ENCODE measurements around the gene INPP5A.

Gene INPP5A

DNA sequence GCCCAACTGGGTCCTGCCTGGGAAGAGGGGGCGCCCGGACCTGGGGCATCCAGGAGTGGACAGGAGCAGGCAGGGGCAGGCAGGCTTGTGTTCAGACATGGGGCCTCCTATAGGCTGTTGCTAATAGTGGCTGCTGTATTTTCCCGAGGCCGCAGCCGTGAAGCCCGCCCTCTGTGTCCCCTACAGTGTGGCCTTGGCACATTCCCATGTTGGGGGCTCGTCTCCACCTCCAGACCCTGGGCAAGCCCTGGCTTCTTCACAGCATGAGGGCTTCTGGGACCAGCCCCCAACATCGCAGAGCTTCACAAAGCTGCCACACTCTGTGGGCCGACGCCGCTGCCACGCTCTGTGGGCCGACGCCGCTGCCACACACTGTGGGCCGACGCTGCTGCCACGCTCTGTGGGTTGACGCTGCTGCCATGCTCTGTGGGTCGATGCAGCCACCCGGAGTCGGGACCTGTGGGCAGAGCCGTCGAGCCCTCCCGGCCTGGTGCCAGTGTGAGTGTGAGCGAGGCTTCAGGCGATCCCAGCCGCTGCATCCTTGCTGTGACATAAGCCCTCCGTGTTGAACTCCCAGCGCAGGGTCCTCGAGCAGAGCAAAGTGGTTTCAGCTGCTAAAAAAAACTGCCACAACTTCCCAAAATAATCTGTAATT, 109.0 kb downstream of the INPP5A start:
- TF ChIP-seq, protein P1, sequence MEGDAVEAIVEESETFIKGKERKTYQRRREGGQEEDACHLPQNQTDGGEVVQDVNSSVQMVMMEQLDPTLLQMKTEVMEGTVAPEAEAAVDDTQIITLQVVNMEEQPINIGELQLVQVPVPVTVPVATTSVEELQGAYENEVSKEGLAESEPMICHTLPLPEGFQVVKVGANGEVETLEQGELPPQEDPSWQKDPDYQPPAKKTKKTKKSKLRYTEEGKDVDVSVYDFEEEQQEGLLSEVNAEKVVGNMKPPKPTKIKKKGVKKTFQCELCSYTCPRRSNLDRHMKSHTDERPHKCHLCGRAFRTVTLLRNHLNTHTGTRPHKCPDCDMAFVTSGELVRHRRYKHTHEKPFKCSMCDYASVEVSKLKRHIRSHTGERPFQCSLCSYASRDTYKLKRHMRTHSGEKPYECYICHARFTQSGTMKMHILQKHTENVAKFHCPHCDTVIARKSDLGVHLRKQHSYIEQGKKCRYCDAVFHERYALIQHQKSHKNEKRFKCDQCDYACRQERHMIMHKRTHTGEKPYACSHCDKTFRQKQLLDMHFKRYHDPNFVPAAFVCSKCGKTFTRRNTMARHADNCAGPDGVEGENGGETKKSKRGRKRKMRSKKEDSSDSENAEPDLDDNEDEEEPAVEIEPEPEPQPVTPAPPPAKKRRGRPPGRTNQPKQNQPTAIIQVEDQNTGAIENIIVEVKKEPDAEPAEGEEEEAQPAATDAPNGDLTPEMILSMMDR (conservative IDR thresholded peaks at IDR 0.05): no peak
- H3K27ac ChIP-seq: no peak overlapping the region

DNA sequence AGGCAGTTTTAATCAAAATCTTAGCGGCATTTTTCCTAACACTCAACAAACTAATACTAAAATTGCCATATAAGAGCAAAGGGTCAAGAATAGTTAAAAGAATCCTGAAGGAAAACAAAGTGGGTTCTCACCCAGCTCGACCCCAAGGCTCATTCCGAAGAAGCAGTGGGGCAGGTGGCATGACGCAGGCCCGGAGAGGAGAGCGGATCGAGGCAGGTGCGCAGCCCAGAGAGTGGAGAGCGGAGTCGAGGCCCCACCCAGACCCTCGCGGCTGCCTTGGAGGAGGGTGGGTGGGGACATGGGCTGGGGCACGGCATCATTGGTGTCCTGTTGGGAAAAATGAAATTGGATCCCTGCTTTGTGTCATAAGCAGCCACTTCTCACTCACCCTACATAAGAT, 109.8 kb downstream of the INPP5A start:
- H3K27ac ChIP-seq: no peak overlapping the region
- TF ChIP-seq, protein P1 (conservative IDR thresholded peaks at IDR 0.05): no peak

DNA sequence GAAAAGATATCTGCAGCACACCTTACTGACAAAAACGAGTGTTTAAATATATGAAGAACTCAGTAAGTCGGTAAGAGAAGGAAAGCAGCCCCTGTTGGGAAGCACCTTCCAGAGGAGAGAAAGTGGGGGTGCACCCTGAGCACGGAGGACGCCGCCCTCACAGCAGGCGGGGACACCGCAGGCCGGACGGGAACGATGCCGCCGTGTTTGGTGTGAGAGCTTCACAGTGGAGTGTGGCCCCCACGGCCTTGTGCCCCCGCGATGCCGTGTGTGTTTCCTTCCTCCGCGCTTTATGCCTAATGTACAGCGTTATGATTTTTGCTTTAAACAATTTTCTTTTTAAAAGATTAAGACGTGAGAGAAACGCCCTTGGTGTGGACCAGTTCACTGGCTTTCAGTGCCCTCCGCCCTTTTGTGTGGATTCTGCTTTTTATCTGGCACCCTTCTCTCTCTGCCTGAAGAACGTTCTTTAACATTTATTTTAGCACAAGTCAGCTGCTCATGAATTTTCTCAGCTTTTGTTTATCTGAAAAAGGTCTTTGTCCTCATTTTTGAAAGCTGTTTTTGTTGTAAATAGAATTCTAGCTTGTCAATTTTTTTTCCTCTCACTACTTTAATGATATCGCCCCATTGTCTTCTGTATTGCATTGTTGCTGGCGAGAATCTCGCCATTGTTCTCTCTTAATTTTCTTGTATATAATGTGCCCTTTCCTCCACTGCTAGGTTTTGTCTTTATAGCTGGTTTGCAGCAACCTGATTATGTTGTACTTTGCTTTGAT, 110.7 kb downstream of the INPP5A start:
- TF ChIP-seq, protein P1 (conservative IDR thresholded peaks at IDR 0.05): no peak
- H3K27ac ChIP-seq: no peak overlapping the region

DNA sequence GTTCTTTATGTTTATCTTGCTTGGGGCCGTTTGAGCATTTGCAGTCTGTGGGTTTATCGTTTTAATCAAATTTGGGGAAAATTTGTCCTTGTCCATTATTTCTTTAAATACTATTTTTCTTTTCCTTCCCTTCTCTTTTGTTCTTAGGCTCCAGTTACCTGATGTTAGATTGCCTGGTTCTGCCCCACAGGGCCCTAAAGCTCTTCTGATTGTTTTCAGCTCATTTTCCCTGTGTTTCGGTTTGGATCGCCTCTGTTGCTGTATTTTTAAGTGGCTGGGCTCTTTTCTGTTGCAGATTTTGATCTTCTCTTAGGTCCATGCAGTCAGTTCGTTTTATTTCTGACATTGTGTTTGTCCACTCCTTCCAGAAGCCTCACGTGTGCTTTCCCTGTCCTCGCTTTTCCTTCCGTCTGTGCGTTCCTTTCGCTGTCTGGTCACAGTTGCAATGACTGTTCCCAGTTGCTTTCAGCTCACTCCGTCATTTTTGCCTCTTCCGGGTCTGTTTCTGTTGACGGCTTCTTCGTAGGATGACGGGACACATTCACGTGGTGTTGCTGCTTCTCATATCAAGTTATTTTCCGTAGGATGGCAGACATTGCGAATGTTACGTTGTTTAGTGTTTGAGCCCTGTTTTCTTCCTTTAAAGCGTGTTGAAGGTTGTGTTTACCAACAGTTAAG, 111.4 kb downstream of the INPP5A start:
- TF ChIP-seq, protein P1 (conservative IDR thresholded peaks at IDR 0.05): no peak
- no peak overlapping the region for H3K27ac ChIP-seq

DNA sequence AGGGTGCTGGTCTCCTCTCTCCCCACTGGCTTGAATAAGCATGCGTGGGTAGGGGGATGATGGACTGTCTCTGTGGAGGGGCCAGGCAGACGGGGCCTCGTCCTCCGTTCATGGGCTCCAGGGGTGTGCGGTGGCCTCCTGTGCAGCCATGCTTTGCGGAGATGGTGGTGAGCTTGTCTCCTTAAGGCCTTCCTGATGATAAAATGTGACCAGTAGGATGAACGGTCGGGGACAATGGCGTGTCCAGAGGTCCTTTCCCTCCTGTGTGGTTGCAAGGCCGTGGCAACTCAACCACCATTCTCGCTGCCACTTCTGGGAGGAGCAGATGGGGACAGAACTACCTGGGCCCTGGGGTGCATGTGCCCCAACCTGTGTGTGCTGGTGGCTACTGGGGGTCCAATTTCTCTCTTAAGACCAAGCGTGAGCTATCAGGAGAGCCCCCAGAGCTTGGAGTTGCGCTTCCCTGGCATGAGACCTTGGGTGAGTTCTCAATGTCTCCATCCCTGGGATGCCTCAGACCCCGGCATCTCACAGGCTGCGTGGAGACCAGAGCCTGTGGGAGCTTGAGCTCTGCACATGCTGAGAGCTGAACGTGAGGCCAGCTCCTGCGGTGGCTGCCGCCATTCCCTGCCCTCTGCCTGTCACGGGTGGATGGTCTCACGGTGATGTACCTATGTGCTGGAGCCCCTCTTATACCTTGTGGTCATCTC, 112.2 kb downstream of the INPP5A start:
- TF ChIP-seq, protein P1 (conservative IDR thresholded peaks at IDR 0.05): no peak
- H3K27ac ChIP-seq: no peak overlapping the region

DNA sequence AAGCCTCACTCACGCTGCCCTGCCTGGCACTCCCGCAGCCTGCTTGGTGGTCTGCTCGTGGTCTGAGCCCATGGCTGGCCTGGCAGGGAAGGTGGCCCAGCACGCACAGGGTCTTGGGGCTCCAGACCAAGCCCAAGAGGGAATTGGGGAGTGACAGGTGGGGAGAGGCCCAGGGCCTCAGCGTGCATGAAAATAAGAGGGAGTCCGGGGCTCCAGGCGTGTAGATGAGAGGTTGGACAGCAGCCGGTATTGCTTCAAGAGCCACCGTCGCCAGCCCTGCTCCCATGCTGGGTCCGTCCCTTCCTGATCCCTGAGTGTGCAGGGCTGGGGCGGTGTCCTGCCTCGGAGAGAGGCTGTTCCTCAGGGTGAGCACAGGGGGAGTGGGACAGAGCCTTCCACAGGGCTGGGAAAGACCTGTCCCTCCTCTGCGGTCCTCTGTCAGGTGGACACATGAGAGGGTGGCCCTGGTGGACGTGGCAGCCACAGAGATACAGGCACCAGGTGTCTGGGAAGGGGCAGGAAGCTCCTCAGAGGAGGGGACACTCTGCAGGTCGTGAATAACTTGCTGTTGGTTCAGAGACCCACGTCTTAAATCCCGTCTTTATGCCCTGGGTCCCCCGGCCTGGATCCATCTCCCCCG, 113.1 kb downstream of the INPP5A start:
- H3K27ac ChIP-seq: no peak overlapping the region
- TF ChIP-seq, protein P1 (conservative IDR thresholded peaks at IDR 0.05): no peak

Measured in VCaP (cell line).